K562 (cell line): ENCODE data around the gene CTDSP2. TPM values are rescaled to one million over a fixed set of nuclear protein-coding genes. Genes with fewer than 3 reads are reported as not detected.
A peak's percentile ranks its signal among the peaks of the same experiment; 100 is the strongest.

ENCODE experiments used
- ATAC-seq: fragments of 200-7000 bp; cut with Tn5 transposase; 3 replicates; pipeline ENCODE4 v1.9.1; 2020; ENCODE audit warnings: moderate library complexity
- BruUV-seq: library from RNA; stranded (reverse); fragments of 400-500 nt; replicated peaks from 2 replicates; lab custom pipeline; 2021; lab: Mats Ljungman, UMichigan
- CTCF ChIA-PET: fragments of 300-600 bp; formaldehyde crosslinking; extraction: SDS; loops from one replicate; lab custom pipeline; 2021; ENCODE audit warnings: low intra/inter-chr PET ratio; lab: Yijun Ruan, JAX
- POLR2A ChIA-PET: fragments of 300-600, 350-650 bp; sonication (Branson Sonifier 250); formaldehyde crosslinking; extraction: SDS; loops from one replicate; lab custom pipeline; 2021; ENCODE audit warnings: antibody characterized with exemption, inconsistent platforms; lab: Yijun Ruan, JAX
- DNase-seq, 4 experiments: peaks; one replicate each; pipeline versions ENCODE4 v3.0.0 to v3.0.0-alpha.2; 2011 to 2018; ENCODE audit warnings: low spot score in 3 of 4, mixed read lengths in 3 of 4; ENCODE audit errors: extremely low read depth in 1 of 4
- FAIRE-seq: peaks from 2 replicates; lab custom pipeline; 2011; peaks lifted over from hg19 to GRCh38; lab: Jason Lieb, UNC
- H2AFZ ChIP-seq: 2 replicates; pipeline ENCODE4 v1.6.0; 2011; ENCODE audit warnings: low read depth, low read length, control low read depth, inconsistent platforms
- H3K27ac ChIP-seq: fragments of 200-600 bp; 3 replicates; pipeline ENCODE4 v1.8.0; 2011; ENCODE audit warnings: low read depth, mild to moderate bottlenecking, control low read depth, inconsistent platforms, low read length, moderate library complexity, mixed read lengths; ENCODE audit errors: extremely low read depth
- H3K27me3 ChIP-seq, 2 experiments: fragments of 300-600 bp in 1 of 2; 2 replicates in 1 of 2; 3 replicates in 1 of 2; pipeline versions ENCODE4 v1.6.0 to v1.8.0; 2011; ENCODE audit warnings: inconsistent platforms in 2 of 2, low read length in 2 of 2, mild to moderate bottlenecking in 1 of 2, mixed read lengths in 1 of 2, moderate library complexity in 1 of 2; ENCODE audit not compliant: control insufficient read depth in 2 of 2, insufficient read depth in 2 of 2
- H3K36me3 ChIP-seq: fragments of 300-600 bp; 3 replicates; pipeline ENCODE4 v1.8.0; 2011; ENCODE audit warnings: mild to moderate bottlenecking, low read length, inconsistent platforms; ENCODE audit not compliant: control insufficient read depth, insufficient read depth
- H3K4me1 ChIP-seq, 2 experiments: fragments of 200-600 bp in 1 of 2; replicated peaks in 1 of 2; 2 replicates in 1 of 2; 3 replicates in 1 of 2; pipeline versions ENCODE4 v1.5.1 to v1.8.0; 2011; ENCODE audit warnings: inconsistent platforms in 2 of 2, low read length in 2 of 2, mild to moderate bottlenecking in 1 of 2, mixed read lengths in 1 of 2, moderate library complexity in 1 of 2; ENCODE audit not compliant: control insufficient read depth in 2 of 2, insufficient read depth in 2 of 2
- H3K4me2 ChIP-seq: 2 replicates; pipeline ENCODE4 v1.6.1; 2011; ENCODE audit warnings: low read length, control low read depth, inconsistent platforms, mixed read lengths; ENCODE audit not compliant: insufficient read depth
- H3K4me3 ChIP-seq: fragments of 200-600 bp; sonication (generic), shearing (Covaris generic); 2 replicates; pipeline ENCODE4 v1.5.1; 2016; ENCODE audit warnings: control low read depth, inconsistent platforms
- H3K79me2 ChIP-seq: fragments of 200-600 bp; 3 replicates; pipeline ENCODE4 v1.8.0; 2011; ENCODE audit warnings: low read length, inconsistent platforms; ENCODE audit not compliant: control insufficient read depth, insufficient read depth
- H3K9ac ChIP-seq, 2 experiments: 2 replicates each; pipeline versions ENCODE4 v1.6.0 to v1.6.1; 2011; ENCODE audit warnings: low read depth in 2 of 2, low read length in 2 of 2, control low read depth in 1 of 2, inconsistent platforms in 1 of 2, mild to moderate bottlenecking in 1 of 2, mixed read lengths in 1 of 2; ENCODE audit not compliant: insufficient read depth in 1 of 2
- H3K9me1 ChIP-seq: one replicate; pipeline ENCODE4 v1.6.0; 2011; ENCODE audit warnings: inconsistent platforms, mild to moderate bottlenecking, low read length, moderate library complexity; ENCODE audit not compliant: control insufficient read depth, insufficient read depth
- H3K9me3 ChIP-seq: replicated peaks from 2 replicates; pipeline ENCODE4 v1.5.1; 2011; ENCODE audit warnings: low read depth, low read length, inconsistent platforms; ENCODE audit not compliant: control insufficient read depth, insufficient read depth
- H4K20me1 ChIP-seq: replicated peaks from 2 replicates; pipeline ENCODE4 v1.6.1; 2011; ENCODE audit warnings: low read length, inconsistent platforms, mixed read lengths; ENCODE audit not compliant: control insufficient read depth, insufficient read depth
- BRD9 ChIP-seq: fragments of 450-650 bp; IDR thresholded peaks from 2 replicates; pipeline ENCODE4 v1.6.1; 2018; ENCODE audit warnings: low read depth; ENCODE audit not compliant: partially characterized antibody
- FOXA3 ChIP-seq, 2 experiments: fragments of 450-650 bp in 1 of 2; sonication (generic) in 1 of 2; formaldehyde crosslinking; IDR thresholded peaks in 1 of 2; conservative IDR thresholded peaks in 1 of 2; 2 replicates each; pipeline versions ENCODE4 v1.4.0 to v1.8.0; 2020 to 2022; ENCODE audit warnings: mild to moderate bottlenecking in 2 of 2, missing genetic modification reagents in 1 of 2
- KDM2B ChIP-seq: fragments of 250-450 bp; sonication (Bioruptor Pico); IDR thresholded peaks from 2 replicates; pipeline ENCODE4 v1.8.0; 2021; ENCODE audit warnings: mild to moderate bottlenecking, moderate library complexity
- NFE2 ChIP-seq: IDR thresholded peaks from 2 replicates; pipeline ENCODE4 v1.6.1; 2014; ENCODE audit warnings: antibody characterized with exemption, low read depth
- WGBS: fragments of 100-300 bp; shearing (Covaris generic); methylation state at CpG from one replicate; pipeline ENCODE4 v1.1.6; 2016; ENCODE audit warnings: low coverage, mixed read lengths; ENCODE audit not compliant: insufficient coverage; ENCODE audit errors: missing lambda C conversion rate; 5-methylcytosine and 5-hydroxymethylcytosine counted together
- in situ Hi-C: fragments of 300-500 bp; cut with MboI; formaldehyde crosslinking; loops from 4 replicates; pipeline ENCODE4 v1.15.0; 2018; ENCODE audit warnings: inconsistent platforms, mixed read lengths
- intact Hi-C: fragments of 100-400 bp; cut with micrococcal nuclease; formaldehyde crosslinking; loops from 2 replicates; pipeline ENCODE4 v1.14.2; 2022
- polyA plus RNA-seq, 8 experiments: library from polyadenylated mRNA; depleted of rRNA in 4 of 8; stranded (reverse) in 5 of 8; unstranded in 3 of 8; fragments of >200 nt; fragmentation: Nextera tagmentation in 2 of 8; fragmentation: Illumina TruSeq in 1 of 8; extraction: Ambion mirVana in 2 of 8; extraction: Trizol in 1 of 8; gene quantifications; 2 replicates each; pipeline versions ENCODE4 v1.2.1 to v1.2.3, GENCODE V29; 2011 to 2014; ENCODE audit warnings: inconsistent platforms in 1 of 8, missing spikeins in 1 of 8
- total RNA-seq, 7 experiments: library from RNA; depleted of rRNA in 6 of 7; stranded (reverse); fragments of >200 nt in 6 of 7; fragmentation: Illumina TruSeq in 2 of 7; extraction: Trizol in 2 of 7; gene quantifications; 2 replicates each; pipeline versions ENCODE4 v1.2.1 to v1.2.3, GENCODE V29; 2011 to 2021; ENCODE audit warnings: low replicate concordance in 1 of 7
- TF ChIP-seq, protein P1 (sequence below): fragments of 200-600 bp; sonication (generic); IDR thresholded peaks from one replicate; pipeline ENCODE4 v1.6.1; 2012; ENCODE audit warnings: mild to moderate bottlenecking, low read depth, low read length, inconsistent platforms
- TF ChIP-seq, protein P2 (sequence below): IDR thresholded peaks from 2 replicates; pipeline ENCODE4 v1.6.1; 2012; ENCODE audit warnings: low read depth, low read length, improper control_type of control experiment, borderline replicate concordance

CTDSP2 gene
- total and polyA plus RNA-seq, 9 of the 15 experiments (the other 6 are each of a cell fraction or from before 2014, with no cell fraction given) = 20.4 to 108 (median 47.7) TPM

DNA sequence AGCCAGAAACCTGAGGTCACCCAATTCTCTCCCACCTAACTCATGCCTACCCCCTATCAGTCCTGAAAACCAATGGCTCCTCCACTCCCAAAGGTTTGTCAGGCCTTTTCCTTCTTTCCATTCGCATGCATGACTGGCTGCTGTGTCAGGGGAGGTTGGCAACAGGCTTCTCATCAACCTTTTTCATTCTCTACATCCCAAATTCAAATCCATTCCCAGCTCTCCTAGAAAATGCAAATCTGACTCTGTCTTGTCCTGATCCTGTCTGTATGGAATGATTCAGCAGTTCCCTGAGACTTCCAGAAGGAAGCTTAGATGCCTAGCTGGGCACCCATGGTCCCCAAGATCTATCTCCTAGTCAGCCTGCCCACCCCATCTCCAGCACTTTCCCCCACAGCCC lies 5.0 kb upstream of the CTDSP2 start:
- H3K27ac ChIP-seq = no peak overlapping the region
- peaks cover 11 to 19% of the 10 kb centered on the region in 2 experiments; a peak in 4 of 5 replicates for H3K4me1 ChIP-seq
- no peaks in the 10 kb centered on the region for H4K20me1 ChIP-seq
- H3K27me3 ChIP-seq = 0 out of 5 replicates have a peak, but pooled peaks cover 0 to 6% of the 10 kb centered on the region in 2 experiments
- no peak overlapping the region for H3K4me2 ChIP-seq
- no peaks in the 10 kb centered on the region for H3K79me2 ChIP-seq
- no peak overlapping the region for H2AFZ ChIP-seq
- 11% methylated on average over 1 of the region's 1 CpG for WGBS
- H3K9me1 ChIP-seq = no peaks in the 10 kb centered on the region
- no peak overlapping the region for H3K4me3 ChIP-seq
- no peaks in the 10 kb centered on the region for H3K36me3 ChIP-seq
- ATAC-seq (no peak), FAIRE-seq (no peak), DNase-seq (no peak)
- no peaks in the 10 kb centered on the region for H3K9me3 ChIP-seq
- no TSS peak for BruUV-seq
- no peak for TF ChIP-seq FOXA3 (CRISPR knock-in tag; conservative IDR thresholded peaks at IDR 0.05 in 1 of 2, IDR thresholded peaks at IDR 0.05 in 1 of 2)
- TF ChIP-seq, protein P1, sequence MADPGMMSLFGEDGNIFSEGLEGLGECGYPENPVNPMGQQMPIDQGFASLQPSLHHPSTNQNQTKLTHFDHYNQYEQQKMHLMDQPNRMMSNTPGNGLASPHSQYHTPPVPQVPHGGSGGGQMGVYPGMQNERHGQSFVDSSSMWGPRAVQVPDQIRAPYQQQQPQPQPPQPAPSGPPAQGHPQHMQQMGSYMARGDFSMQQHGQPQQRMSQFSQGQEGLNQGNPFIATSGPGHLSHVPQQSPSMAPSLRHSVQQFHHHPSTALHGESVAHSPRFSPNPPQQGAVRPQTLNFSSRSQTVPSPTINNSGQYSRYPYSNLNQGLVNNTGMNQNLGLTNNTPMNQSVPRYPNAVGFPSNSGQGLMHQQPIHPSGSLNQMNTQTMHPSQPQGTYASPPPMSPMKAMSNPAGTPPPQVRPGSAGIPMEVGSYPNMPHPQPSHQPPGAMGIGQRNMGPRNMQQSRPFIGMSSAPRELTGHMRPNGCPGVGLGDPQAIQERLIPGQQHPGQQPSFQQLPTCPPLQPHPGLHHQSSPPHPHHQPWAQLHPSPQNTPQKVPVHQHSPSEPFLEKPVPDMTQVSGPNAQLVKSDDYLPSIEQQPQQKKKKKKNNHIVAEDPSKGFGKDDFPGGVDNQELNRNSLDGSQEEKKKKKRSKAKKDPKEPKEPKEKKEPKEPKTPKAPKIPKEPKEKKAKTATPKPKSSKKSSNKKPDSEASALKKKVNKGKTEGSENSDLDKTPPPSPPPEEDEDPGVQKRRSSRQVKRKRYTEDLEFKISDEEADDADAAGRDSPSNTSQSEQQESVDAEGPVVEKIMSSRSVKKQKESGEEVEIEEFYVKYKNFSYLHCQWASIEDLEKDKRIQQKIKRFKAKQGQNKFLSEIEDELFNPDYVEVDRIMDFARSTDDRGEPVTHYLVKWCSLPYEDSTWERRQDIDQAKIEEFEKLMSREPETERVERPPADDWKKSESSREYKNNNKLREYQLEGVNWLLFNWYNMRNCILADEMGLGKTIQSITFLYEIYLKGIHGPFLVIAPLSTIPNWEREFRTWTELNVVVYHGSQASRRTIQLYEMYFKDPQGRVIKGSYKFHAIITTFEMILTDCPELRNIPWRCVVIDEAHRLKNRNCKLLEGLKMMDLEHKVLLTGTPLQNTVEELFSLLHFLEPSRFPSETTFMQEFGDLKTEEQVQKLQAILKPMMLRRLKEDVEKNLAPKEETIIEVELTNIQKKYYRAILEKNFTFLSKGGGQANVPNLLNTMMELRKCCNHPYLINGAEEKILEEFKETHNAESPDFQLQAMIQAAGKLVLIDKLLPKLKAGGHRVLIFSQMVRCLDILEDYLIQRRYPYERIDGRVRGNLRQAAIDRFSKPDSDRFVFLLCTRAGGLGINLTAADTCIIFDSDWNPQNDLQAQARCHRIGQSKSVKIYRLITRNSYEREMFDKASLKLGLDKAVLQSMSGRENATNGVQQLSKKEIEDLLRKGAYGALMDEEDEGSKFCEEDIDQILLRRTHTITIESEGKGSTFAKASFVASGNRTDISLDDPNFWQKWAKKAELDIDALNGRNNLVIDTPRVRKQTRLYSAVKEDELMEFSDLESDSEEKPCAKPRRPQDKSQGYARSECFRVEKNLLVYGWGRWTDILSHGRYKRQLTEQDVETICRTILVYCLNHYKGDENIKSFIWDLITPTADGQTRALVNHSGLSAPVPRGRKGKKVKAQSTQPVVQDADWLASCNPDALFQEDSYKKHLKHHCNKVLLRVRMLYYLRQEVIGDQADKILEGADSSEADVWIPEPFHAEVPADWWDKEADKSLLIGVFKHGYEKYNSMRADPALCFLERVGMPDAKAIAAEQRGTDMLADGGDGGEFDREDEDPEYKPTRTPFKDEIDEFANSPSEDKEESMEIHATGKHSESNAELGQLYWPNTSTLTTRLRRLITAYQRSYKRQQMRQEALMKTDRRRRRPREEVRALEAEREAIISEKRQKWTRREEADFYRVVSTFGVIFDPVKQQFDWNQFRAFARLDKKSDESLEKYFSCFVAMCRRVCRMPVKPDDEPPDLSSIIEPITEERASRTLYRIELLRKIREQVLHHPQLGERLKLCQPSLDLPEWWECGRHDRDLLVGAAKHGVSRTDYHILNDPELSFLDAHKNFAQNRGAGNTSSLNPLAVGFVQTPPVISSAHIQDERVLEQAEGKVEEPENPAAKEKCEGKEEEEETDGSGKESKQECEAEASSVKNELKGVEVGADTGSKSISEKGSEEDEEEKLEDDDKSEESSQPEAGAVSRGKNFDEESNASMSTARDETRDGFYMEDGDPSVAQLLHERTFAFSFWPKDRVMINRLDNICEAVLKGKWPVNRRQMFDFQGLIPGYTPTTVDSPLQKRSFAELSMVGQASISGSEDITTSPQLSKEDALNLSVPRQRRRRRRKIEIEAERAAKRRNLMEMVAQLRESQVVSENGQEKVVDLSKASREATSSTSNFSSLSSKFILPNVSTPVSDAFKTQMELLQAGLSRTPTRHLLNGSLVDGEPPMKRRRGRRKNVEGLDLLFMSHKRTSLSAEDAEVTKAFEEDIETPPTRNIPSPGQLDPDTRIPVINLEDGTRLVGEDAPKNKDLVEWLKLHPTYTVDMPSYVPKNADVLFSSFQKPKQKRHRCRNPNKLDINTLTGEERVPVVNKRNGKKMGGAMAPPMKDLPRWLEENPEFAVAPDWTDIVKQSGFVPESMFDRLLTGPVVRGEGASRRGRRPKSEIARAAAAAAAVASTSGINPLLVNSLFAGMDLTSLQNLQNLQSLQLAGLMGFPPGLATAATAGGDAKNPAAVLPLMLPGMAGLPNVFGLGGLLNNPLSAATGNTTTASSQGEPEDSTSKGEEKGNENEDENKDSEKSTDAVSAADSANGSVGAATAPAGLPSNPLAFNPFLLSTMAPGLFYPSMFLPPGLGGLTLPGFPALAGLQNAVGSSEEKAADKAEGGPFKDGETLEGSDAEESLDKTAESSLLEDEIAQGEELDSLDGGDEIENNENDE = no peak
- TF ChIP-seq, protein P2, sequence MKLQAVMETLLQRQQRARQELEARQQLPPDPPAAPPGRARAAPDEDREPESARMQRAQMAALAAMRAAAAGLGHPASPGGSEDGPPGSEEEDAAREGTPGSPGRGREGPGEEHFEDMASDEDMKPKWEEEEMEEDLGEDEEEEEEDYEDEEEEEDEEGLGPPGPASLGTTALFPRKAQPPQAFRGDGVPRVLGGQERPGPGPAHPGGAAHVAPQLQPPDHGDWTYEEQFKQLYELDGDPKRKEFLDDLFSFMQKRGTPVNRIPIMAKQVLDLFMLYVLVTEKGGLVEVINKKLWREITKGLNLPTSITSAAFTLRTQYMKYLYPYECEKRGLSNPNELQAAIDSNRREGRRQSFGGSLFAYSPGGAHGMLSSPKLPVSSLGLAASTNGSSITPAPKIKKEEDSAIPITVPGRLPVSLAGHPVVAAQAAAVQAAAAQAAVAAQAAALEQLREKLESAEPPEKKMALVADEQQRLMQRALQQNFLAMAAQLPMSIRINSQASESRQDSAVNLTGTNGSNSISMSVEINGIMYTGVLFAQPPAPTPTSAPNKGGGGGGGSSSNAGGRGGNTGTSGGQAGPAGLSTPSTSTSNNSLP = no peak
- TF ChIP-seq KDM2B = no peak
- peak; percentile 28; the same call in 1 of the 2 replicates for TF ChIP-seq NFE2
- TF ChIP-seq BRD9 = no peak
- H3K9ac ChIP-seq = no peak overlapping the region
- intact Hi-C loops = no loop called here
- CTCF ChIA-PET = no interaction called here
- in situ Hi-C loops = no loop called here
- POLR2A ChIA-PET = interaction anchor here (0.9 to 2.4 kb wide), 3 partner anchors 10 to 70 kb away, joined by 3 to 10 read pairs (median 5); no protein-coding TSS in a partner anchor
